HCT116 (cell line): ENCODE results near the gene ELMO2.

Source experiments
- ATF3 ChIP-seq: IDR thresholded peaks from 2 replicates; pipeline ENCODE4 v1.6.1; 2012
- CEBPB ChIP-seq: IDR thresholded peaks from 2 replicates; pipeline ENCODE4 v1.6.1; 2012; ENCODE audit warnings: low read depth
- CTCF ChIP-seq, 3 experiments: fragments of 200-600 bp in 1 of 3; sonication (generic) in 1 of 3; IDR thresholded peaks in 2 of 3; conservative IDR thresholded peaks in 1 of 3; 2 replicates each; pipeline ENCODE4 v1.5.1; 2012 to 2017; ENCODE audit warnings: low read depth in 2 of 3, low read length in 2 of 3, antibody characterized with exemption in 1 of 3, borderline replicate concordance in 1 of 3, control low read depth in 1 of 3, mild to moderate bottlenecking in 1 of 3, mixed read lengths in 1 of 3, mixed run types in 1 of 3, moderate library complexity in 1 of 3; ENCODE audit not compliant: insufficient read depth in 1 of 3
- ELF1 ChIP-seq: IDR thresholded peaks from 2 replicates; pipeline ENCODE4 v1.6.1; 2012; ENCODE audit warnings: low read depth, borderline replicate concordance
- EZH2 ChIP-seq: fragments of 200-600 bp; sonication (generic); IDR thresholded peaks from 2 replicates; pipeline ENCODE4 v1.6.1; 2017; ENCODE audit warnings: antibody characterized with exemption, mixed run types
- EZH2phosphoT487 ChIP-seq: fragments of 200-600 bp; IDR thresholded peaks from 2 replicates; pipeline ENCODE4 v1.6.1; 2018; ENCODE audit warnings: antibody characterized with exemption, borderline replicate concordance
- POLR2A ChIP-seq: IDR thresholded peaks from 2 replicates; pipeline ENCODE4 v1.7.0; 2011; ENCODE audit warnings: borderline replicate concordance; ENCODE audit not compliant: insufficient read depth, insufficient read length; ENCODE audit errors: extremely low read depth
- POLR2AphosphoS5 ChIP-seq: IDR thresholded peaks from 2 replicates; pipeline ENCODE4 v1.6.1; 2011; ENCODE audit warnings: mild to moderate bottlenecking, low read depth, low read length, moderate library complexity
- REST ChIP-seq: IDR thresholded peaks from 2 replicates; pipeline ENCODE4 v1.6.1; 2012; ENCODE audit warnings: low read depth
- SP1 ChIP-seq: IDR thresholded peaks from 2 replicates; pipeline ENCODE4 v1.6.1; 2012; ENCODE audit warnings: low read depth
- YY1 ChIP-seq: IDR thresholded peaks from 2 replicates; pipeline ENCODE4 v1.6.1; 2011; ENCODE audit warnings: low read length, low read depth, moderate library complexity, mild to moderate bottlenecking; ENCODE audit not compliant: insufficient replicate concordance; ENCODE audit errors: extremely low read depth
- ZFX ChIP-seq: fragments of 450-650 bp; IDR thresholded peaks from 2 replicates; pipeline ENCODE4 v1.6.1; 2017
- ZNF274 ChIP-seq: fragments of 200-500 bp; sonication (Bioruptor generic); IDR thresholded peaks from 2 replicates; pipeline ENCODE4 v1.6.1; 2014; ENCODE audit warnings: mild to moderate bottlenecking, low read depth, low read length, inconsistent platforms

- TF ChIP-seq CTCF (IDR thresholded peaks at IDR 0.05 in 2 of 3, conservative IDR thresholded peaks at IDR 0.05 in 1 of 3; ENCODE audit: borderline replicate concordance in 1 of 3, insufficient read depth in 1 of 3, low read depth in 2 of 3, low read length in 2 of 3) (no peak), POLR2A (no peak), ZNF274 (no peak), EZH2 (no peak), REST (no peak), ZFX (no peak), YY1 (no peak), EZH2phosphoT487 (no peak), ELF1 (no peak), CEBPB (no peak), POLR2AphosphoS5 (no peak), ATF3 (no peak), SP1 (no peak)
Observed at GRCh38 chr20:46336735-46337134, 69.7 kb downstream of the ELMO2 start.
